OCI-LY7 (cell line): ENCODE data around the gene LCK. TPM values are rescaled to one million over a fixed set of nuclear protein-coding genes. Genes with fewer than 3 reads are reported as not detected.

ENCODE experiments used
- BruUV-seq: library from RNA; stranded (reverse); fragments of 400-500 nt; replicated peaks from 2 replicates; lab custom pipeline; 2021; lab: Mats Ljungman, UMichigan
- CTCF ChIA-PET: fragments of 300-600 bp; sonication (Branson Sonifier 250); formaldehyde crosslinking; loops from one replicate; lab custom pipeline; 2022; ENCODE audit warnings: antibody characterized with exemption; ENCODE audit not compliant: unreplicated experiment; lab: Charles Lee
- POLR2A ChIA-PET: fragments of 300-600 bp; sonication (Branson Sonifier 250); formaldehyde crosslinking; loops from one replicate; lab custom pipeline; 2022; ENCODE audit warnings: antibody characterized with exemption; lab: Charles Lee
- DNase-seq: peaks from one replicate; pipeline ENCODE4 v3.0.0-alpha.2; 2015; ENCODE audit warnings: low spot score
- H2AFZ ChIP-seq: fragments of 200-600 bp; sonication (generic), shearing (Covaris generic); 2 replicates; pipeline ENCODE4 v1.6.1; 2014; ENCODE audit warnings: mild to moderate bottlenecking, antibody characterized with exemption, low read length, moderate library complexity
- H3K27ac ChIP-seq: fragments of 200-600 bp; sonication (generic); 2 replicates; pipeline ENCODE4 v1.5.1; 2014; ENCODE audit warnings: mixed run types, low read depth, mild to moderate bottlenecking, moderate library complexity, low read length, inconsistent platforms; ENCODE audit not compliant: poor library complexity, severe bottlenecking
- H3K36me3 ChIP-seq: fragments of 200-600 bp; sonication (generic); 2 replicates; pipeline ENCODE4 v1.6.1; 2014; ENCODE audit warnings: mild to moderate bottlenecking, antibody characterized with exemption, low read length, moderate library complexity, mixed read lengths; ENCODE audit not compliant: insufficient read depth
- H3K4me1 ChIP-seq: fragments of 200-600 bp; sonication (generic); 2 replicates; pipeline ENCODE4 v1.5.1; 2014; ENCODE audit warnings: mild to moderate bottlenecking, low read length; ENCODE audit not compliant: insufficient read depth, poor library complexity, severe bottlenecking
- H3K4me2 ChIP-seq: fragments of 200-600 bp; sonication (generic); 2 replicates; pipeline ENCODE4 v1.6.1; 2014; ENCODE audit warnings: mild to moderate bottlenecking, low read length
- H3K4me3 ChIP-seq: fragments of 200-600 bp; sonication (generic); 2 replicates; pipeline ENCODE4 v1.5.1; 2014; ENCODE audit warnings: mild to moderate bottlenecking, low read depth, low read length; ENCODE audit not compliant: poor library complexity, severe bottlenecking
- H3K79me2 ChIP-seq: fragments of 200-600 bp; sonication (generic); 2 replicates; pipeline ENCODE4 v1.6.1; 2016; ENCODE audit warnings: low read depth, mild to moderate bottlenecking, low read length, moderate library complexity, mixed read lengths; ENCODE audit not compliant: insufficient read depth
- H3K9me2 ChIP-seq: fragments of 200-600 bp; sonication (generic); 2 replicates; pipeline ENCODE4 v1.6.1; 2016; ENCODE audit warnings: mild to moderate bottlenecking, low read length, mixed read lengths; ENCODE audit not compliant: insufficient read depth
- H3K9me3 ChIP-seq: fragments of 200-600 bp; sonication (generic); 2 replicates; pipeline ENCODE4 v1.6.1; 2014; ENCODE audit warnings: mild to moderate bottlenecking, mixed run types, low read length, mixed read lengths
- H4K20me1 ChIP-seq: fragments of 200-600 bp; sonication (generic); 2 replicates; pipeline ENCODE4 v1.6.1; 2014; ENCODE audit warnings: mild to moderate bottlenecking, antibody characterized with exemption, low read length, moderate library complexity, mixed read lengths; ENCODE audit not compliant: insufficient read depth
- CTCF ChIP-seq: fragments of 200-600 bp; sonication (generic); conservative IDR thresholded peaks from 2 replicates; pipeline ENCODE4 v1.5.1; 2014; ENCODE audit warnings: mild to moderate bottlenecking, antibody characterized with exemption, low read length, moderate library complexity, mixed read lengths
- EZH2phosphoT487 ChIP-seq: fragments of 200-600 bp; sonication (generic); IDR thresholded peaks from 2 replicates; pipeline ENCODE4 v1.6.1; 2018; ENCODE audit warnings: low read depth, borderline replicate concordance, mild to moderate bottlenecking, mixed run types, antibody characterized with exemption, low read length, moderate library complexity, mixed read lengths
- intact Hi-C: fragments of 100-400 bp; cut with micrococcal nuclease; formaldehyde crosslinking; loops from one replicate; pipeline ENCODE4 v1.10.0; 2022; ENCODE audit not compliant: unreplicated experiment
- total RNA-seq, 2 experiments: library from RNA; depleted of rRNA in 1 of 2; stranded (reverse); fragments of >200 nt in 1 of 2; shearing (Covaris generic) in 1 of 2; gene quantifications; 2 replicates each; pipeline ENCODE4 v1.2.3, GENCODE V29; 2014 to 2022

Gene LCK
- total RNA-seq, 2 experiments from 2014 or later: 146 to 218 TPM

DNA sequence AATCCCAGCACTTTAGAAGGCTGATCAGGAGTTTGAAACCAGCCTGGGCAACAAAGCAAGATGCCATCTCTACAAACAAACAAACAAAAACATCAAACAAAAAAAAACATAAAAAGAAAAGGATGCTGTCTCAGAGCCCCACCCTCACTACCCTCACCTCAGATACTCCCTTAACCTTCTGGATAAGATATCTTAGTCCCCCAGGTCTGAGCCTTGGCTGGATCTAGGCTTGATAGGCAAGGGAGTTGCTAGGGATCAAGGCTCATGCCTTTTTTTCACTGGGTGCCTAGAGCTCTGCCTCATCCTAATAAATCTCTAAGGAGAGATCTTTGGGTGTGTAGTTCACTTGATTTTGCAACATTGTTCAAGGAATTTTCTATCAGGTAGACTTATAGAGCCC lies 48.3 kb downstream of the LCK start:
- no peak for DNase-seq
- Histone ChIP-seq H3K79me2 (peaks cover 97% of the 10 kb centered on the region), H3K4me1 (peaks cover 29% of the 10 kb centered on the region), H2AFZ (no peak overlapping the region), H4K20me1 (peaks cover 11% of the 10 kb centered on the region), H3K4me2 (no peak overlapping the region), H3K4me3 (no peak overlapping the region), H3K27ac (no peak overlapping the region), H3K36me3 (peaks cover 94% of the 10 kb centered on the region), H3K9me2 (no peaks in the 10 kb centered on the region), H3K9me3 (peaks cover 7% of the 10 kb centered on the region; the same call in 1 of the 2 replicates)
- no peak for TF ChIP-seq CTCF
- no peak for TF ChIP-seq EZH2phosphoT487
- ChIA-PET POLR2A (no interaction called here), CTCF (no interaction called here)
- intact Hi-C loops: no loop called here
- BruUV-seq: no TSS peak

DNA sequence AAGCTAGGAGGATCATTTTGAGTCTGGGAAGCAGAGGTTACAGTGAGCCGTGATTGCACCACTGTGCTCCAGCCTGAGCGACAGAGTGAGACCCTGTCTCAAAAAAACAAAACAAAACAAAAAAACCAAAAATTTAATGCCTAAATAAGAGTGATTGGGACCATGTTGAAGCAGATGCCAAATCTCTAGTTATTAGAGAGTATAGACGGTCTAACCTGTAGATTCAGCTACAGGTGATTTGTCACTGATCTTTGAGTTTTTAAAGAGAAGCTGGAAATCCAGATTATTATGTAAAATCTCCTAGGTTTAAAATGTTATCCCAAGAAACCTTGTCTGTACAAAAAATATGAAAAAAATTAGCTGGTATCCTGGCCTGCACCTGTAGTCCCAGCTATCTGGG lies 52.3 kb downstream of the LCK start:
- Histone ChIP-seq H3K9me2 (no peaks in the 10 kb centered on the region), H3K79me2 (peaks cover 98% of the 10 kb centered on the region), H3K36me3 (peaks cover 97% of the 10 kb centered on the region), H3K4me3 (no peak overlapping the region), H3K4me1 (peaks cover 19% of the 10 kb centered on the region), H2AFZ (no peak overlapping the region), H3K4me2 (no peak overlapping the region), H4K20me1 (peaks cover 7% of the 10 kb centered on the region), H3K9me3 (peaks cover 22% of the 10 kb centered on the region), H3K27ac (no peak overlapping the region)
- ChIA-PET POLR2A (no interaction called here), CTCF (no interaction called here)
- intact Hi-C loops: no loop called here
- BruUV-seq: no TSS peak
- DNase-seq: no peak
- no peak for TF ChIP-seq EZH2phosphoT487
- TF ChIP-seq CTCF: no peak

DNA sequence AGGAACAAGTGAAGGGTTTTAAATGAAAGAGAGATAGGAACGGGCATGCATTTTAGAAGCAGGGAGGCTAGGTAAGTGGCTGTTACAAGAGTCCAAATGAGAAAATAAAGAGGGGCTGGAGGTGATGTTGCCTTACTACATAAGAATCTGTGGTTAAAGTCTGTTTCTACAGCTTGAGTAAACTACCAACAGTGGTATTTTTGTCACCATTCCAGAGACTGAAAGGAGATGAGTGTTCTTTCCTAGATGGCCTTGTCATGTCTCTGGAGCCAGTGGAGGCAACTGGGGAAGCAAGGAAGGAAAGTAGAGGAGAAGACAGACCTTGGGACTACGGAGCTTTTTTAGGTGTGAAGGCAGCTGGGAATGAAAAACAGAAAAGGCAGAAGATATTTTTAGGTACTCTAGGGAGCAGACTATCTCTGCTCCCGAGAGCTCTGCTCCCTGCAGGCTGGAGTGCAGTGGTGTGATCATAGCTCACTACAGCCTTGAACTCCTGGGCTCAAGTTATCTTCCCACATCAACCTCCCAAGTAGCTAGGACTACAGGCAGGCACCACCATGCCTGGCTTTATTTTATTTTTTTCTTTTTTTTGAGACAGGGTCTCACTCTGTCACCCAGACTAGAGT lies 53.0 kb downstream of the LCK start:
- DNase-seq: no peak
- peaks cover 97% of the 10 kb centered on the region for H3K79me2 ChIP-seq
- peaks cover 24% of the 10 kb centered on the region for H3K4me1 ChIP-seq
- H3K27ac ChIP-seq: no peak overlapping the region
- intact Hi-C loops: no loop called here
- no peak for TF ChIP-seq EZH2phosphoT487
- no peak for TF ChIP-seq CTCF
- no peak overlapping the region for H3K4me2 ChIP-seq
- H3K36me3 ChIP-seq: peaks cover 95% of the 10 kb centered on the region
- ChIA-PET CTCF (no interaction called here), POLR2A (interaction anchor here (0.6 to 0.9 kb wide), 2 partner anchors 13 to 89 kb away, joined by 4 to 6 read pairs; no protein-coding TSS in a partner anchor)
- no peak overlapping the region for H2AFZ ChIP-seq
- H3K4me3 ChIP-seq: no peak overlapping the region
- H3K9me3 ChIP-seq: peaks cover 22% of the 10 kb centered on the region
- no peaks in the 10 kb centered on the region for H3K9me2 ChIP-seq
- BruUV-seq: TSS peak; percentile 53
- H4K20me1 ChIP-seq: peaks cover 7% of the 10 kb centered on the region
